GM12878 (cell line): ENCODE results near the gene PPP1CC. TPM values are rescaled to one million over a fixed set of nuclear protein-coding genes. Genes with fewer than 3 reads are reported as not detected.

Experiments used
- ATAC-seq: fragments of 200-7000 bp; cut with Tn5 transposase; 3 replicates; pipeline ENCODE4 v1.9.1; 2020; ENCODE audit warnings: mild to moderate bottlenecking, moderate library complexity
- BruUV-seq: library from RNA; stranded (reverse); fragments of 400-500 nt; replicated peaks from 2 replicates; lab custom pipeline; 2021; lab: Mats Ljungman, UMichigan
- CTCF ChIA-PET: fragments of 300-600 bp; sonication (Branson Sonifier 250); formaldehyde crosslinking; extraction: SDS; loops from one replicate; lab custom pipeline; 2021; ENCODE audit warnings: inconsistent platforms; lab: Yijun Ruan, JAX
- POLR2A ChIA-PET: fragments of 350-600 bp; formaldehyde crosslinking; extraction: SDS; loops from one replicate; lab custom pipeline; 2021; ENCODE audit warnings: inconsistent platforms; lab: Charles Lee
- RAD21 ChIA-PET: fragments of 300-600 bp; sonication (Branson Sonifier 250); formaldehyde crosslinking; loops from one replicate; lab custom pipeline; 2023; ENCODE audit warnings: antibody characterized with exemption; ENCODE audit not compliant: unreplicated experiment; lab: Charles Lee
- SMC1A ChIA-PET: fragments of 300-600 bp; sonication (Branson Sonifier 250); formaldehyde crosslinking; loops from one replicate; lab custom pipeline; 2023; ENCODE audit not compliant: unreplicated experiment, uncharacterized antibody; lab: Charles Lee
- DNase-seq: peaks from one replicate; pipeline ENCODE4 v3.0.0-alpha.2; 2011; ENCODE audit warnings: low read depth, low spot score
- FAIRE-seq: peaks from 3 replicates; lab custom pipeline; 2011; peaks lifted over from hg19 to GRCh38; lab: Jason Lieb, UNC
- H2AFZ ChIP-seq: 2 replicates; pipeline ENCODE4 v1.6.0; 2011; ENCODE audit warnings: low read depth, low read length, control low read depth; ENCODE audit not compliant: control insufficient read depth
- H3K27ac ChIP-seq: 2 replicates; pipeline ENCODE4 v1.5.1; 2011; ENCODE audit warnings: control low read depth; ENCODE audit not compliant: control insufficient read depth, insufficient read depth
- H3K27me3 ChIP-seq, 2 experiments: replicated peaks in 1 of 2; 2 replicates each; pipeline versions ENCODE4 v1.6.0 to v1.6.1; 2011; ENCODE audit warnings: low read length in 1 of 2; ENCODE audit not compliant: control insufficient read depth in 2 of 2, insufficient read depth in 2 of 2
- H3K36me3 ChIP-seq, 2 experiments: 2 replicates each; pipeline ENCODE4 v1.5.1; 2011; ENCODE audit warnings: low read length in 1 of 2; ENCODE audit not compliant: control insufficient read depth in 2 of 2, insufficient read depth in 2 of 2
- H3K4me1 ChIP-seq: 2 replicates; pipeline ENCODE4 v1.6.1; 2011; ENCODE audit warnings: mild to moderate bottlenecking, low read length, moderate library complexity, mixed read lengths; ENCODE audit not compliant: control insufficient read depth, insufficient read depth
- H3K4me2 ChIP-seq: 2 replicates; pipeline ENCODE4 v1.6.0; 2011; ENCODE audit warnings: control low read depth; ENCODE audit not compliant: control insufficient read depth, insufficient read depth
- H3K4me3 ChIP-seq: fragments of 200-600 bp; sonication (generic); 2 replicates; pipeline ENCODE4 v1.5.1; 2016
- H3K79me2 ChIP-seq: 2 replicates; pipeline ENCODE4 v1.6.0; 2011; ENCODE audit warnings: low read length; ENCODE audit not compliant: control insufficient read depth, insufficient read depth
- H3K9ac ChIP-seq: 2 replicates; pipeline ENCODE4 v1.8.0; 2011; ENCODE audit warnings: low read length, control low read depth, mixed read lengths; ENCODE audit not compliant: control insufficient read depth, insufficient read depth
- H3K9me3 ChIP-seq: replicated peaks from 3 replicates; pipeline ENCODE4 v1.5.1; 2011; ENCODE audit warnings: mild to moderate bottlenecking, low read length; ENCODE audit not compliant: control insufficient read depth, insufficient read depth
- H4K20me1 ChIP-seq: 2 replicates; pipeline ENCODE4 v1.6.0; 2011; ENCODE audit not compliant: control insufficient read depth, insufficient read depth
- FOXM1 ChIP-seq: IDR thresholded peaks from 2 replicates; pipeline ENCODE4 v1.6.1; 2012; ENCODE audit warnings: low read depth, mild to moderate bottlenecking, inconsistent platforms, low read length, moderate library complexity
- KLF5 ChIP-seq: fragments of 450-650 bp; IDR thresholded peaks from 2 replicates; pipeline ENCODE4 v1.6.1; 2014; ENCODE audit warnings: mild to moderate bottlenecking; ENCODE audit not compliant: partially characterized antibody
- MEF2B ChIP-seq: fragments of 450-650 bp; IDR thresholded peaks from 2 replicates; pipeline ENCODE4 v1.6.1; 2018; ENCODE audit warnings: mild to moderate bottlenecking, moderate library complexity; ENCODE audit not compliant: partially characterized antibody, poor library complexity, severe bottlenecking
- MYC ChIP-seq: IDR thresholded peaks from 2 replicates; pipeline ENCODE4 v1.6.1; 2011; ENCODE audit warnings: mild to moderate bottlenecking, low read length, moderate library complexity, inconsistent platforms; ENCODE audit not compliant: insufficient read depth, insufficient replicate concordance, insufficient read length, severe bottlenecking
- NFXL1 ChIP-seq: fragments of 450-650 bp; IDR thresholded peaks from 2 replicates; pipeline ENCODE4 v1.6.1; 2017; ENCODE audit warnings: antibody characterized with exemption, mild to moderate bottlenecking, borderline replicate concordance
- PML ChIP-seq: IDR thresholded peaks from 2 replicates; pipeline ENCODE4 v1.6.1; 2012; ENCODE audit warnings: low read length, inconsistent platforms
- RAD51 ChIP-seq: fragments of 450-650 bp; IDR thresholded peaks from 2 replicates; pipeline ENCODE4 v1.6.1; 2016; ENCODE audit warnings: moderate library complexity, mild to moderate bottlenecking, inconsistent platforms
- SIX5 ChIP-seq: IDR thresholded peaks from 2 replicates; pipeline ENCODE4 v1.6.1; 2011; ENCODE audit warnings: mild to moderate bottlenecking, low read depth, low read length, moderate library complexity; ENCODE audit not compliant: severe bottlenecking
- TCF7 ChIP-seq: IDR thresholded peaks from 2 replicates; pipeline ENCODE4 v1.6.1; 2014; ENCODE audit warnings: antibody characterized with exemption, borderline replicate concordance
- ZNF384 ChIP-seq: IDR thresholded peaks from 2 replicates; pipeline ENCODE4 v1.6.1; 2012; ENCODE audit warnings: low read depth, mild to moderate bottlenecking, low read length, improper control_type of control experiment, borderline replicate concordance
- WGBS: methylation state at CpG from one replicate; pipeline ENCODE4 v1.1.6; 2016; ENCODE audit warnings: low lambda C conversion rate; ENCODE audit not compliant: insufficient replicate concordance, insufficient coverage; ENCODE audit errors: missing lambda C conversion rate; 5-methylcytosine and 5-hydroxymethylcytosine counted together
- in situ Hi-C: fragments of 300-500 bp; cut with MboI; formaldehyde crosslinking; loops from 9 replicates; pipeline ENCODE4 v1.14.3; 2018; ENCODE audit warnings: mixed read lengths
- intact Hi-C: fragments of 100-400 bp; cut with micrococcal nuclease; formaldehyde crosslinking; loops from one replicate; pipeline ENCODE4 v1.14.2; 2022; ENCODE audit not compliant: unreplicated experiment
- polyA plus RNA-seq, 11 experiments: library from polyadenylated mRNA; depleted of rRNA in 4 of 11; unstranded in 6 of 11; stranded (reverse) in 5 of 11; fragments of >200 nt; fragmentation: Nextera tagmentation in 4 of 11; fragmentation: Illumina TruSeq in 1 of 11; extraction: Ambion mirVana in 4 of 11; extraction: Trizol in 1 of 11; gene quantifications; 1 replicate in 1 of 11; 2 replicates in 10 of 11; pipeline versions ENCODE4 v1.2.1 to v1.2.3, GENCODE V29; 2011 to 2016; ENCODE audit warnings: inconsistent platforms in 2 of 11, missing spikeins in 2 of 11, low read depth in 1 of 11
- total RNA-seq, 4 experiments: library from RNA; depleted of rRNA in 3 of 4; stranded (reverse); fragments of >200 nt in 3 of 4; fragmentation: Illumina TruSeq in 1 of 4; extraction: Trizol in 1 of 4; gene quantifications; 2 replicates each; pipeline versions ENCODE4 v1.2.1 to v1.2.3, GENCODE V29; 2013 to 2021
- TF ChIP-seq, protein P1 (sequence below): fragments of 450-650 bp; IDR thresholded peaks from 2 replicates; pipeline ENCODE4 v1.6.1; 2017; ENCODE audit warnings: mild to moderate bottlenecking
- TF ChIP-seq, protein P2 (sequence below): fragments of 450-650 bp; IDR thresholded peaks from 2 replicates; pipeline ENCODE4 v1.6.1; 2016; ENCODE audit warnings: mild to moderate bottlenecking
- TF ChIP-seq, protein P3 (sequence below): fragments of 450-650 bp; IDR thresholded peaks from 2 replicates; pipeline ENCODE4 v1.6.1; 2017; ENCODE audit warnings: low read depth, mild to moderate bottlenecking, moderate library complexity
- TF ChIP-seq, protein P4 (sequence below): IDR thresholded peaks from 2 replicates; pipeline ENCODE4 v1.6.1; 2011; ENCODE audit warnings: low read depth, low read length, improper control_type of control experiment, borderline replicate concordance

Gene PPP1CC
- total and polyA plus RNA-seq, 10 of the 15 experiments (the other 5 are each of a cell fraction or from before 2014, with no cell fraction given) = 64.4 to 279 (median 157) TPM

DNA sequence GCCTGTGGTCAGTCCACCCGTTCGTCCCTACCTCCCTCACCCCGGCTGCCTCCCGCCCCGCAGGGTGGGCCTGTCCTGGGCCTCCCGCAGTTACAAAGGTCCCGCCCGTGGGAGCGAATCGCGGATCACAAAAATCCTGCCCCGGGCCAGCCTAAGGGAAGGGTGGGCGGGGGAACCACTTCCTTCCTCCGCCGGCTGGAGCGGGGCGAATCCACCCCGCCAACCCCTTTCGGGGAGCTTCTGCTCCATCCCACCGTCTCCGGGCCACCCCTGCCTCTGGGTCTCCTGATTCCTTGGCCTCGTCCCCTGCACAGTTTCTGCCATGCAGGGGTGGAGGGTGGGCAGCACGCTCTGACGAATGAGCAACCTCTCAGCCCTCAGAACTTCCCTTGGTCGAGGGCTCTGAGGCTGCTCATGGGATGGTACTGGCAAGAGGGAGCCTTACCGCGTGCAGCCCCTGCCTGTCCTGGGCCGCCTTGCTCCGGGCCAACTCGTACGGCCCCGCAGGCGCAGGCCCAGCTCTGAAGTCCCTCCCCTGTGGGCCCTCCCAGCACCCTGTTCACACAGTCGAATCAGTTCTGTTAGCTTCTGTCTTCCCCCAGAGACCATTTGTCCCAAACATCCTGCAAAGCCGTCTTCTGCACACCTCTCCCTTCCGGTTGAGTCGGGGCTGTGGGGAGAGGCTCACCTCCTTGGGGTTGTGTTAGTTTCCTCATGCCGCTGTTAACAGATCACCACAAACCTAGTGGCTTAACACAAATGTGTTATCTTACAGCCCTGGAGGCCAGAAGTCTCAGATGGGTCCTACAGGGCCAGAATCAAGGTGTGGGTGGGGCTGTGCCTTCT lies 53.2 kb downstream of the PPP1CC start:
- no TSS peak for BruUV-seq
- intact Hi-C loops = loop anchor here (2.0 kb wide), 1 partner anchor 19 kb away; no protein-coding TSS in a partner anchor
- TF ChIP-seq SIX5 (no peak), TCF7 (no peak), KLF5 (no peak), ZNF384 (no peak), RAD51 (no peak), MEF2B (peak; percentile 57), MYC (no peak), PML (no peak), NFXL1 (no peak), FOXM1 (no peak)
- TF ChIP-seq, protein P1, sequence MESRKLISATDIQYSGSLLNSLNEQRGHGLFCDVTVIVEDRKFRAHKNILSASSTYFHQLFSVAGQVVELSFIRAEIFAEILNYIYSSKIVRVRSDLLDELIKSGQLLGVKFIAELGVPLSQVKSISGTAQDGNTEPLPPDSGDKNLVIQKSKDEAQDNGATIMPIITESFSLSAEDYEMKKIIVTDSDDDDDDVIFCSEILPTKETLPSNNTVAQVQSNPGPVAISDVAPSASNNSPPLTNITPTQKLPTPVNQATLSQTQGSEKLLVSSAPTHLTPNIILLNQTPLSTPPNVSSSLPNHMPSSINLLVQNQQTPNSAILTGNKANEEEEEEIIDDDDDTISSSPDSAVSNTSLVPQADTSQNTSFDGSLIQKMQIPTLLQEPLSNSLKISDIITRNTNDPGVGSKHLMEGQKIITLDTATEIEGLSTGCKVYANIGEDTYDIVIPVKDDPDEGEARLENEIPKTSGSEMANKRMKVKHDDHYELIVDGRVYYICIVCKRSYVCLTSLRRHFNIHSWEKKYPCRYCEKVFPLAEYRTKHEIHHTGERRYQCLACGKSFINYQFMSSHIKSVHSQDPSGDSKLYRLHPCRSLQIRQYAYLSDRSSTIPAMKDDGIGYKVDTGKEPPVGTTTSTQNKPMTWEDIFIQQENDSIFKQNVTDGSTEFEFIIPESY = no peak
- TF ChIP-seq, protein P2, sequence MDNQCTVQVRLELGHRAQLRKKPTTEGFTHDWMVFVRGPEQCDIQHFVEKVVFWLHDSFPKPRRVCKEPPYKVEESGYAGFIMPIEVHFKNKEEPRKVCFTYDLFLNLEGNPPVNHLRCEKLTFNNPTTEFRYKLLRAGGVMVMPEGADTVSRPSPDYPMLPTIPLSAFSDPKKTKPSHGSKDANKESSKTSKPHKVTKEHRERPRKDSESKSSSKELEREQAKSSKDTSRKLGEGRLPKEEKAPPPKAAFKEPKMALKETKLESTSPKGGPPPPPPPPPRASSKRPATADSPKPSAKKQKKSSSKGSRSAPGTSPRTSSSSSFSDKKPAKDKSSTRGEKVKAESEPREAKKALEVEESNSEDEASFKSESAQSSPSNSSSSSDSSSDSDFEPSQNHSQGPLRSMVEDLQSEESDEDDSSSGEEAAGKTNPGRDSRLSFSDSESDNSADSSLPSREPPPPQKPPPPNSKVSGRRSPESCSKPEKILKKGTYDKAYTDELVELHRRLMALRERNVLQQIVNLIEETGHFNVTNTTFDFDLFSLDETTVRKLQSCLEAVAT = peak; percentile 31; the same call in 1 of the 2 replicates
- TF ChIP-seq, protein P3, sequence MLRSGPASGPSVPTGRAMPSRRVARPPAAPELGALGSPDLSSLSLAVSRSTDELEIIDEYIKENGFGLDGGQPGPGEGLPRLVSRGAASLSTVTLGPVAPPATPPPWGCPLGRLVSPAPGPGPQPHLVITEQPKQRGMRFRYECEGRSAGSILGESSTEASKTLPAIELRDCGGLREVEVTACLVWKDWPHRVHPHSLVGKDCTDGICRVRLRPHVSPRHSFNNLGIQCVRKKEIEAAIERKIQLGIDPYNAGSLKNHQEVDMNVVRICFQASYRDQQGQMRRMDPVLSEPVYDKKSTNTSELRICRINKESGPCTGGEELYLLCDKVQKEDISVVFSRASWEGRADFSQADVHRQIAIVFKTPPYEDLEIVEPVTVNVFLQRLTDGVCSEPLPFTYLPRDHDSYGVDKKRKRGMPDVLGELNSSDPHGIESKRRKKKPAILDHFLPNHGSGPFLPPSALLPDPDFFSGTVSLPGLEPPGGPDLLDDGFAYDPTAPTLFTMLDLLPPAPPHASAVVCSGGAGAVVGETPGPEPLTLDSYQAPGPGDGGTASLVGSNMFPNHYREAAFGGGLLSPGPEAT = no peak
- TF ChIP-seq, protein P4, sequence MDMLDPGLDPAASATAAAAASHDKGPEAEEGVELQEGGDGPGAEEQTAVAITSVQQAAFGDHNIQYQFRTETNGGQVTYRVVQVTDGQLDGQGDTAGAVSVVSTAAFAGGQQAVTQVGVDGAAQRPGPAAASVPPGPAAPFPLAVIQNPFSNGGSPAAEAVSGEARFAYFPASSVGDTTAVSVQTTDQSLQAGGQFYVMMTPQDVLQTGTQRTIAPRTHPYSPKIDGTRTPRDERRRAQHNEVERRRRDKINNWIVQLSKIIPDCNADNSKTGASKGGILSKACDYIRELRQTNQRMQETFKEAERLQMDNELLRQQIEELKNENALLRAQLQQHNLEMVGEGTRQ = no peak

More for the DNA sequence above, 53.2 kb downstream of the PPP1CC start:
- H2AFZ ChIP-seq = peak overlapping the region; percentile 81
- RAD21 ChIA-PET = interaction anchor here (0.8 to 1.8 kb wide), 8 partner anchors 8 to 89 kb away, joined by 3 to 10 read pairs (median 4); no protein-coding TSS in a partner anchor
- peaks cover 38% of the 10 kb centered on the region for H3K4me1 ChIP-seq
- H3K36me3 ChIP-seq = peaks cover 2 to 6% of the 10 kb centered on the region in 2 experiments; a peak in 1 of 4 replicates
- H3K27me3 ChIP-seq = no peaks in the 10 kb centered on the region
- peak overlapping the region; percentile 92 for H3K4me2 ChIP-seq
- in situ Hi-C loops = no loop called here
- peak overlapping the region; percentile 66 for H3K4me3 ChIP-seq
- CTCF ChIA-PET = interaction anchor here (0.7 to 1.5 kb wide), 5 partner anchors 8 to 240 kb away, joined by 3 to 7 read pairs (median 4); partner anchors contain the start of gene ARPC3
- no peaks in the 10 kb centered on the region for H4K20me1 ChIP-seq
- peak; percentile 23 for FAIRE-seq
- H3K79me2 ChIP-seq = peaks cover 44% of the 10 kb centered on the region
- peak overlapping the region; percentile 74 for H3K9ac ChIP-seq
- POLR2A ChIA-PET = interaction anchor here (0.6 to 2.3 kb wide), 9 partner anchors 8 to 203 kb away, joined by 3 to 16 read pairs (median 3); no protein-coding TSS in a partner anchor
- H3K9me3 ChIP-seq = no peaks in the 10 kb centered on the region; the same call in 2 of the 3 replicates
- WGBS = 1% methylated on average over 32 of the region's 38 CpGs
- SMC1A ChIA-PET = interaction anchor here (0.9 to 1.8 kb wide), 10 partner anchors 12 to 87 kb away, joined by 3 to 11 read pairs (median 4); no protein-coding TSS in a partner anchor
- ATAC-seq = peak; percentile 75
- peak overlapping the region; percentile 85 for H3K27ac ChIP-seq
- peak; percentile 57 for DNase-seq
